GM12864 (cell line): ENCODE results near the gene ANKIB1.

ENCODE experiments used
- DNase-seq: peaks from one replicate; pipeline ENCODE4 v3.0.0-alpha.2; 2011; ENCODE audit warnings: low read depth
- H3K4me3 ChIP-seq: 2 replicates; pipeline ENCODE4 v1.5.1; 2011; ENCODE audit warnings: mild to moderate bottlenecking, low read depth, low read length, control low read depth
- CTCF ChIP-seq: IDR thresholded peaks from 2 replicates; pipeline ENCODE4 v1.5.1; 2011; ENCODE audit warnings: low read depth, mild to moderate bottlenecking, moderate library complexity, low read length, control low read depth, inconsistent platforms; ENCODE audit errors: missing control alignments

The ANKIB1 gene

GRCh38 chr7:92325173-92325572 lies 79.4 kb downstream of the ANKIB1 start:
- DNase-seq = no peak
- H3K4me3 ChIP-seq = no peak overlapping the region
- TF ChIP-seq CTCF = no peak

GRCh38 chr7:92325858-92326257 lies 80.1 kb downstream of the ANKIB1 start:
- H3K4me3 ChIP-seq = no peak overlapping the region
- no peak for DNase-seq
- TF ChIP-seq CTCF = no peak

- H3K4me3 ChIP-seq = no peak overlapping the region
- no peak for TF ChIP-seq CTCF
- no peak for DNase-seq
These were observed 85.2 kb downstream of the ANKIB1 start for GRCh38 chr7:92330835-92331438.

- H3K4me3 ChIP-seq = no peak overlapping the region
- TF ChIP-seq CTCF = no peak
- DNase-seq = no peak
These were observed 85.7 kb downstream of the ANKIB1 start for GRCh38 chr7:92331508-92331907.

GRCh38 chr7:92332782-92333181 lies 87.0 kb downstream of the ANKIB1 start:
- H3K4me3 ChIP-seq = no peak overlapping the region
- no peak for TF ChIP-seq CTCF
- DNase-seq = no peak

GRCh38 chr7:92333866-92334265 lies 88.1 kb downstream of the ANKIB1 start:
- DNase-seq = no peak
- no peak overlapping the region for H3K4me3 ChIP-seq
- no peak for TF ChIP-seq CTCF

GRCh38 chr7:92335574-92335973 lies 89.8 kb downstream of the ANKIB1 start:
- no peak for TF ChIP-seq CTCF
- no peak for DNase-seq
- H3K4me3 ChIP-seq = no peak overlapping the region
